ENCODE results near the gene TBX5. TPM values are rescaled to one million over a fixed set of nuclear protein-coding genes. Genes with fewer than 3 reads are reported as not detected.

TBX5 gene
- total and polyA plus RNA-seq, 4 experiments from 2014 or later: not detected

- H3K27me3 ChIP-seq (ENCODE audit: insufficient read depth, low read length): no peaks in the 10 kb centered on the region
- H3K27ac ChIP-seq (ENCODE audit: low read depth, low read length): no peak overlapping the region
- no peaks in the 10 kb centered on the region for H3K4me1 ChIP-seq (ENCODE audit: insufficient read depth, low read length)
- Mint-ChIP-seq H3K27me3 (no peaks in the 10 kb centered on the region), H3K36me3 (no peaks in the 10 kb centered on the region), H3K4me3 (no peak overlapping the region), H3K27ac (no peak overlapping the region), H3K9me3 (no peaks in the 10 kb centered on the region), H3K4me1 (no peaks in the 10 kb centered on the region)
- no peaks in the 10 kb centered on the region for H3K36me3 ChIP-seq (ENCODE audit: insufficient read depth, low read length)
- intact Hi-C loops (cut with micrococcal nuclease): no loop called here
- no peak overlapping the region for H3K4me3 ChIP-seq (ENCODE audit: low read length in 2 of 2)
- CTCF ChIA-PET (ENCODE audit: partially characterized antibody): no interaction called here
- no peaks in the 10 kb centered on the region for H3K9me3 ChIP-seq (ENCODE audit: control insufficient read depth in 1 of 2, low read length in 2 of 2)
- DNase-seq: no peak
- POLR2A ChIA-PET (ENCODE audit: partially characterized antibody): no interaction called here
Measured at GRCh38 chr12:114314403-114314802, 91.5 kb downstream of the TBX5 start.

DNA sequence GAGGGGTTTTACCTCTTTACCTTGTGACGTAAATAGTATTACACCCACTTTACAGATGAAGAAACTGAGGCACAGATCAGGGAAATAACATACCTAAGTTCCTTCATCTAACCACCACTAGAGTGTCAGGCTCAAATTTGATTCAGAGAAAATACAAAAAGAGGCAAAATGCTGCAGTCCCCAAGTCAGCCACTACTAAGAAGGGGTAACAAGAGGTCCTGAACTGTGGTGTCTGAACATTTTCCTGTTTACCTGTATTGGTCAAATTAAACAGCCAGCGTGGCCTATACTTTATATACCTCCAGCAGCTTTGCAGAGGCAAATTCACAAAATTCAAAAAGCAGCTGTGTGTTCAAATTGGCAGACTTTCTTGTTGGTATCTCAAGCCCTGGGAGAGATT lies 92.0 kb downstream of the TBX5 start:
- intact Hi-C loops (cut with micrococcal nuclease): no loop called here
- no peak overlapping the region for H3K27ac Mint-ChIP-seq
- H3K36me3 Mint-ChIP-seq: no peaks in the 10 kb centered on the region
- Histone ChIP-seq H3K4me1 (ENCODE audit: insufficient read depth, low read length) (no peaks in the 10 kb centered on the region), H3K36me3 (ENCODE audit: insufficient read depth, low read length) (no peaks in the 10 kb centered on the region), H3K4me3 (ENCODE audit: low read length in 2 of 2) (no peak overlapping the region), H3K9me3 (ENCODE audit: control insufficient read depth in 1 of 2, low read length in 2 of 2) (no peaks in the 10 kb centered on the region), H3K27ac (ENCODE audit: low read depth, low read length) (no peak overlapping the region), H3K27me3 (ENCODE audit: insufficient read depth, low read length) (no peaks in the 10 kb centered on the region)
- no peak overlapping the region for H3K4me3 Mint-ChIP-seq
- CTCF ChIA-PET (ENCODE audit: partially characterized antibody): no interaction called here
- peaks cover 0 to 3% (median 0%) of the 10 kb centered on the region in 8 donors for H3K9me3 Mint-ChIP-seq
- no peaks in the 10 kb centered on the region for H3K4me1 Mint-ChIP-seq
- no peaks in the 10 kb centered on the region for H3K27me3 Mint-ChIP-seq
- POLR2A ChIA-PET (ENCODE audit: partially characterized antibody): no interaction called here
- no peak for DNase-seq

- no peak overlapping the region for H3K27ac Mint-ChIP-seq
- CTCF ChIA-PET (ENCODE audit: partially characterized antibody): no interaction called here
- no peaks in the 10 kb centered on the region for H3K9me3 ChIP-seq (ENCODE audit: control insufficient read depth in 1 of 2, low read length in 2 of 2)
- no peaks in the 10 kb centered on the region for H3K36me3 Mint-ChIP-seq
- H3K27ac ChIP-seq (ENCODE audit: low read depth, low read length): no peak overlapping the region
- no peak overlapping the region for H3K4me3 Mint-ChIP-seq
- no peaks in the 10 kb centered on the region for H3K36me3 ChIP-seq (ENCODE audit: insufficient read depth, low read length)
- intact Hi-C loops (cut with micrococcal nuclease): no loop called here
- POLR2A ChIA-PET (ENCODE audit: partially characterized antibody): no interaction called here
- no peaks in the 10 kb centered on the region for H3K27me3 ChIP-seq (ENCODE audit: insufficient read depth, low read length)
- H3K4me3 ChIP-seq (ENCODE audit: low read length in 2 of 2): no peak overlapping the region
- no peak for DNase-seq
- no peaks in the 10 kb centered on the region for H3K4me1 ChIP-seq (ENCODE audit: insufficient read depth, low read length)
- H3K9me3 Mint-ChIP-seq: peaks cover 0 to 5% (median 0%) of the 10 kb centered on the region in 8 donors
- no peaks in the 10 kb centered on the region for H3K4me1 Mint-ChIP-seq
- H3K27me3 Mint-ChIP-seq: no peaks in the 10 kb centered on the region
Measured at GRCh38 chr12:114311974-114312373, 94.0 kb downstream of the TBX5 start.

- no peaks in the 10 kb centered on the region for H3K4me1 Mint-ChIP-seq
- ChIA-PET POLR2A (ENCODE audit: partially characterized antibody) (no interaction called here), CTCF (ENCODE audit: partially characterized antibody) (no interaction called here)
- Histone ChIP-seq H3K27ac (ENCODE audit: low read depth, low read length) (no peak overlapping the region), H3K27me3 (ENCODE audit: insufficient read depth, low read length) (no peaks in the 10 kb centered on the region), H3K36me3 (ENCODE audit: insufficient read depth, low read length) (no peaks in the 10 kb centered on the region), H3K9me3 (ENCODE audit: control insufficient read depth in 1 of 2, low read length in 2 of 2) (no peaks in the 10 kb centered on the region), H3K4me1 (ENCODE audit: insufficient read depth, low read length) (no peaks in the 10 kb centered on the region), H3K4me3 (ENCODE audit: low read length in 2 of 2) (no peak overlapping the region)
- intact Hi-C loops (cut with micrococcal nuclease): no loop called here
- no peaks in the 10 kb centered on the region for H3K27me3 Mint-ChIP-seq
- H3K36me3 Mint-ChIP-seq: no peaks in the 10 kb centered on the region
- H3K9me3 Mint-ChIP-seq: peaks cover 0 to 8% (median 2%) of the 10 kb centered on the region in 8 donors
- H3K4me3 Mint-ChIP-seq: no peak overlapping the region
- H3K27ac Mint-ChIP-seq: no peak overlapping the region
- DNase-seq: no peak
Measured at GRCh38 chr12:114306646-114307045, 99.3 kb downstream of the TBX5 start.

GRCh38 chr12:114305446-114305845 lies 100.5 kb downstream of the TBX5 start:
- Mint-ChIP-seq H3K27me3 (peaks cover 0 to 1% of the 10 kb centered on the region in 2 donors), H3K4me3 (no peak overlapping the region), H3K9me3 (peaks cover 0 to 8% (median 2%) of the 10 kb centered on the region in 8 donors), H3K27ac (no peak overlapping the region), H3K36me3 (no peaks in the 10 kb centered on the region), H3K4me1 (no peaks in the 10 kb centered on the region)
- H3K4me1 ChIP-seq (ENCODE audit: insufficient read depth, low read length): no peaks in the 10 kb centered on the region
- H3K27ac ChIP-seq (ENCODE audit: low read depth, low read length): no peak overlapping the region
- H3K36me3 ChIP-seq (ENCODE audit: insufficient read depth, low read length): no peaks in the 10 kb centered on the region
- no peak overlapping the region for H3K4me3 ChIP-seq (ENCODE audit: low read length in 2 of 2)
- H3K27me3 ChIP-seq (ENCODE audit: insufficient read depth, low read length): no peaks in the 10 kb centered on the region
- POLR2A ChIA-PET (ENCODE audit: partially characterized antibody): no interaction called here
- no peaks in the 10 kb centered on the region for H3K9me3 ChIP-seq (ENCODE audit: control insufficient read depth in 1 of 2, low read length in 2 of 2)
- intact Hi-C loops (cut with micrococcal nuclease): no loop called here
- no peak for DNase-seq
- CTCF ChIA-PET (ENCODE audit: partially characterized antibody): no interaction called here
